HepG2 (cell line): Measurements from ENCODE around the gene HAPLN3. TPM values are rescaled to one million over a fixed set of nuclear protein-coding genes. Genes with fewer than 3 reads are reported as not detected.
A peak's percentile ranks its signal among the peaks of the same experiment; 100 is the strongest.

Source experiments
- ATAC-seq: fragments of 200-7000 bp; cut with Tn5 transposase; 3 replicates; pipeline ENCODE4 v1.9.1; 2020; ENCODE audit warnings: mild to moderate bottlenecking, moderate library complexity
- BruUV-seq: library from RNA; stranded (reverse); fragments of 400-500 nt; replicated peaks from 2 replicates; lab custom pipeline; 2021; lab: Mats Ljungman, UMichigan
- CTCF ChIA-PET: fragments of 300-600 bp; formaldehyde crosslinking; extraction: SDS; loops from one replicate; lab custom pipeline; 2021; ENCODE audit warnings: low total read pairs, inconsistent platforms, low intra/inter-chr PET ratio; lab: Yijun Ruan, JAX
- POLR2A ChIA-PET: fragments of 350-600 bp; sonication (Branson Sonifier 250); formaldehyde crosslinking; loops from one replicate; lab custom pipeline; 2020; ENCODE audit warnings: antibody characterized with exemption, inconsistent platforms; lab: Yijun Ruan, JAX
- DNase-seq: peaks from one replicate; pipeline ENCODE4 v3.0.0-alpha.2; 2015; ENCODE audit warnings: low spot score
- FAIRE-seq: peaks from 3 replicates; lab custom pipeline; 2011; peaks lifted over from hg19 to GRCh38; lab: Jason Lieb, UNC
- H2AFZ ChIP-seq: one replicate; pipeline ENCODE4 v1.6.1; 2011; ENCODE audit warnings: low read length, inconsistent platforms
- H3K27ac ChIP-seq: fragments of 300-600 bp; 3 replicates; pipeline ENCODE4 v1.8.0; 2011; ENCODE audit warnings: mixed run types, mild to moderate bottlenecking, mixed read lengths, low read length, inconsistent platforms; ENCODE audit not compliant: insufficient read depth; ENCODE audit errors: extremely low read length
- H3K27me3 ChIP-seq, 2 experiments: fragments of 200-600 bp in 1 of 2; 2 replicates in 1 of 2; 3 replicates in 1 of 2; pipeline versions ENCODE4 v1.6.0 to v1.8.0; 2011; ENCODE audit warnings: low read length in 2 of 2, mild to moderate bottlenecking in 2 of 2, moderate library complexity in 2 of 2, inconsistent platforms in 1 of 2; ENCODE audit not compliant: insufficient read depth in 2 of 2, control insufficient read depth in 1 of 2
- H3K36me3 ChIP-seq, 2 experiments: fragments of 200-600 bp in 1 of 2; replicated peaks in 1 of 2; 2 replicates in 1 of 2; 3 replicates in 1 of 2; pipeline versions ENCODE4 v1.5.1 to v1.8.0; 2011; ENCODE audit warnings: low read length in 2 of 2, inconsistent platforms in 1 of 2; ENCODE audit not compliant: insufficient read depth in 2 of 2, control insufficient read depth in 1 of 2
- H3K4me1 ChIP-seq: 2 replicates; pipeline ENCODE4 v1.5.1; 2012; ENCODE audit warnings: low read length, inconsistent platforms; ENCODE audit not compliant: insufficient read depth
- H3K4me2 ChIP-seq: 2 replicates; pipeline ENCODE4 v1.6.0; 2011; ENCODE audit warnings: low read depth, low read length, inconsistent platforms
- H3K4me3 ChIP-seq, 3 experiments: fragments of 200-600 bp in 1 of 3; sonication (generic), shearing (Covaris generic) in 1 of 3; replicated peaks in 1 of 3; 2 replicates each; pipeline ENCODE4 v1.5.1; 2011 to 2016; ENCODE audit warnings: low read length in 3 of 3, inconsistent platforms in 2 of 3, low read depth in 2 of 3, mild to moderate bottlenecking in 2 of 3, control low read depth in 1 of 3, mixed read lengths in 1 of 3; ENCODE audit not compliant: insufficient read depth in 1 of 3
- H3K79me2 ChIP-seq: one replicate; pipeline ENCODE4 v1.6.1; 2011; ENCODE audit warnings: low read length, inconsistent platforms; ENCODE audit not compliant: insufficient read depth
- H3K9ac ChIP-seq: 2 replicates; pipeline ENCODE4 v1.6.0; 2011; ENCODE audit warnings: mild to moderate bottlenecking, low read depth, low read length, inconsistent platforms; ENCODE audit not compliant: insufficient read depth
- H3K9me3 ChIP-seq: 2 replicates; pipeline ENCODE4 v1.5.1; 2012; ENCODE audit warnings: mild to moderate bottlenecking, low read length
- H4K20me1 ChIP-seq: 2 replicates; pipeline ENCODE4 v1.6.0; 2011; ENCODE audit warnings: inconsistent platforms, mild to moderate bottlenecking, low read length, moderate library complexity; ENCODE audit not compliant: insufficient read depth
- BCLAF1 ChIP-seq: fragments of 450-650 bp; IDR thresholded peaks from 2 replicates; pipeline ENCODE4 v1.6.1; 2017; ENCODE audit warnings: mild to moderate bottlenecking
- MAFF ChIP-seq: IDR thresholded peaks from 2 replicates; pipeline ENCODE4 v1.6.1; 2011; ENCODE audit warnings: low read depth, low read length, improper control_type of control experiment
- MAFK ChIP-seq, 2 experiments: IDR thresholded peaks in 1 of 2; conservative IDR thresholded peaks in 1 of 2; 2 replicates each; pipeline ENCODE4 v1.6.1; 2011; ENCODE audit warnings: improper control_type of control experiment in 2 of 2, low read length in 2 of 2
- ZFP90 ChIP-seq: sonication (generic); formaldehyde crosslinking; IDR thresholded peaks from 2 replicates; pipeline ENCODE4 v1.8.0; 2022; ENCODE audit warnings: missing genetic modification reagents, mild to moderate bottlenecking, inconsistent platforms, borderline replicate concordance
- WGBS: methylation state at CpG from one replicate; pipeline ENCODE4 v1.1.6; 2017; ENCODE audit warnings: low lambda C conversion rate; 5-methylcytosine and 5-hydroxymethylcytosine counted together
- in situ Hi-C: cut with HindIII; loops from 2 replicates; pipeline ENCODE4 v1.10.0; 2017; ENCODE audit warnings: low pct_unique_long_range_greater_than_20kb; ENCODE audit not compliant: extremely low pct_ligation_motif_present
- intact Hi-C: fragments of 100-400 bp; cut with micrococcal nuclease; formaldehyde crosslinking; loops from one replicate; pipeline ENCODE4 v1.10.0; 2022; ENCODE audit not compliant: unreplicated experiment
- polyA plus RNA-seq, 8 experiments: library from polyadenylated mRNA; depleted of rRNA in 3 of 8; stranded (reverse) in 7 of 8; unstranded in 1 of 8; fragments of >200 nt; fragmentation: Illumina TruSeq in 4 of 8; extraction: Trizol in 4 of 8; gene quantifications; 2 replicates each; pipeline versions ENCODE4 v1.2.1 to v1.2.3, GENCODE V29; 2011 to 2016; ENCODE audit warnings: low read depth in 4 of 8, missing spikeins in 1 of 8, mixed read lengths in 1 of 8; ENCODE audit not compliant: insufficient read depth in 1 of 8
- total RNA-seq, 5 experiments: library from RNA; depleted of rRNA; stranded (reverse); fragments of >200 nt; fragmentation: Illumina TruSeq; extraction: Trizol; gene quantifications; 2 replicates each; pipeline ENCODE4 v1.2.3, GENCODE V29; 2016; ENCODE audit warnings: low read depth in 1 of 5

The HAPLN3 gene
- total and polyA plus RNA-seq, 2 of the 13 experiments (the other 11 are each of a cell fraction or from before 2014, with no cell fraction given) = 0.09 TPM; not detected in 1

- WGBS = 10% methylated on average over 5 of the region's 6 CpGs
- Histone ChIP-seq H3K4me3 (no peak overlapping the region), H3K9me3 (no peaks in the 10 kb centered on the region), H3K79me2 (no peaks in the 10 kb centered on the region), H3K4me1 (no peaks in the 10 kb centered on the region), H4K20me1 (no peaks in the 10 kb centered on the region), H2AFZ (no peak overlapping the region), H3K27ac (no peak overlapping the region), H3K36me3 (no peaks in the 10 kb centered on the region), H3K4me2 (no peak overlapping the region), H3K9ac (no peak overlapping the region), H3K27me3 (peaks cover 8 to 39% of the 10 kb centered on the region in 2 experiments; a peak in 4 of 5 replicates)
- in situ Hi-C loops = no loop called here
- TF ChIP-seq ZFP90 (CRISPR knock-in tag) (no peak), BCLAF1 (no peak), MAFF (peak; percentile 41), MAFK (conservative IDR thresholded peaks at IDR 0.05 in 1 of 2, IDR thresholded peaks at IDR 0.05 in 1 of 2; ENCODE audit: low read length in 2 of 2) (peak; percentile 36 to 68; a peak in 3 of 4 replicates)
- CTCF ChIA-PET = no interaction called here
- BruUV-seq = no TSS peak
- ATAC-seq (no peak), FAIRE-seq (no peak), DNase-seq (no peak)
- intact Hi-C loops = no loop called here
- POLR2A ChIA-PET = no interaction called here
Observed at GRCh38 chr15:88865498-88866099, 29.7 kb downstream of the HAPLN3 start.
